ENCODE results near the gene METTL8. TPM values are rescaled to one million over a fixed set of nuclear protein-coding genes. Genes with fewer than 3 reads are reported as not detected.

METTL8 gene
- total RNA-seq, 4 donors from 2014 or later = 6.9 to 33.0 (median 17.7) TPM

DNA sequence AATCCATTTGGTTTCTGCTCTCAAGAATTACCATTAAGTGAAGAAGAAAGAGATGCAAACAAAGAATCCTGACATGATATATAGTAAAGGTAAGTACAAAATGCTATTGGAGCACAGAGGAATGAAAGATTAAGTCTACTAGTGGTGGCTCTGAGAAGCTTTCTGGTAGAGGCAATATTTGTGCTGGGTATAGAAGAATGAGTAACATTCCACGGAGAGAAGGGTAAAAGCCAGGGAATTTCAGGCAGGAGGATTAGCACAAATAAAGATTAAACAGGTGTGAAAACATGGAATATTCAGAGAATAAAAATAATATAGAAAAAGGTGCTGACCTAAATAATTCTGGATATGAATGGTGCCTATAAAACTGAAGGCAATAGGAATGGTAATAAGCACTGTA, 31.8 kb downstream of the METTL8 start:
- Histone ChIP-seq H3K9me3 (no peaks in the 10 kb centered on the region), H3K4me3 (no peak overlapping the region), H3K4me1 (no peaks in the 10 kb centered on the region), H3K27me3 (no peaks in the 10 kb centered on the region), H3K36me3 (no peaks in the 10 kb centered on the region), H3K27ac (no peak overlapping the region)
- intact Hi-C loops (cut with DNase I; ENCODE audit: low total_unique reads) = no loop called here
- TF ChIP-seq POLR2A (IDR thresholded peaks at IDR 0.05) = no peak
- TF ChIP-seq, protein P1, sequence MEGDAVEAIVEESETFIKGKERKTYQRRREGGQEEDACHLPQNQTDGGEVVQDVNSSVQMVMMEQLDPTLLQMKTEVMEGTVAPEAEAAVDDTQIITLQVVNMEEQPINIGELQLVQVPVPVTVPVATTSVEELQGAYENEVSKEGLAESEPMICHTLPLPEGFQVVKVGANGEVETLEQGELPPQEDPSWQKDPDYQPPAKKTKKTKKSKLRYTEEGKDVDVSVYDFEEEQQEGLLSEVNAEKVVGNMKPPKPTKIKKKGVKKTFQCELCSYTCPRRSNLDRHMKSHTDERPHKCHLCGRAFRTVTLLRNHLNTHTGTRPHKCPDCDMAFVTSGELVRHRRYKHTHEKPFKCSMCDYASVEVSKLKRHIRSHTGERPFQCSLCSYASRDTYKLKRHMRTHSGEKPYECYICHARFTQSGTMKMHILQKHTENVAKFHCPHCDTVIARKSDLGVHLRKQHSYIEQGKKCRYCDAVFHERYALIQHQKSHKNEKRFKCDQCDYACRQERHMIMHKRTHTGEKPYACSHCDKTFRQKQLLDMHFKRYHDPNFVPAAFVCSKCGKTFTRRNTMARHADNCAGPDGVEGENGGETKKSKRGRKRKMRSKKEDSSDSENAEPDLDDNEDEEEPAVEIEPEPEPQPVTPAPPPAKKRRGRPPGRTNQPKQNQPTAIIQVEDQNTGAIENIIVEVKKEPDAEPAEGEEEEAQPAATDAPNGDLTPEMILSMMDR (IDR thresholded peaks at IDR 0.05) = no peak
- DNase-seq = no peak

DNA sequence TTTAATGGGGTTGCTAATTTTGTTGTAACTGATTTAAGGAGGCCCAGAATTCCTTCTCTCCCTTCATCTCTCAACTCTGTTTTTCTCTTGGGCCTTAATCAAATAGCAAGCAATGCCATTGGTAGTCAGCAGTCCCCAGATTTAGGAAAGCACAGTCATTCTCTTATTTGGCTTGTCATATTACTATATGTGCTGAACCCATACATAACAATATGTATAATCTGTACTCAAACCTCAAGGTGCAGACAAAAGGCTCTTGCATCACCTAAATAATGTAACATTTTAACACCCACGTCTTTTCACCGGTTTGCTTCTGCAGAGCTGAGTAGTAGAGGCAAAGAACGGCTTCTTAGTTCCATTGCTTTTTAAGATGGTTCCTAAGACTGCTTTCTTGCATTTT, 33.4 kb downstream of the METTL8 start:
- Histone ChIP-seq H3K4me3 (no peak overlapping the region), H3K27me3 (no peaks in the 10 kb centered on the region), H3K36me3 (no peaks in the 10 kb centered on the region), H3K9me3 (no peaks in the 10 kb centered on the region), H3K27ac (no peak overlapping the region), H3K4me1 (no peaks in the 10 kb centered on the region)
- no peak for DNase-seq
- intact Hi-C loops (cut with DNase I; ENCODE audit: low total_unique reads) = no loop called here
- no peak for TF ChIP-seq POLR2A (IDR thresholded peaks at IDR 0.05)
- TF ChIP-seq, protein P1 (IDR thresholded peaks at IDR 0.05) = no peak

DNA sequence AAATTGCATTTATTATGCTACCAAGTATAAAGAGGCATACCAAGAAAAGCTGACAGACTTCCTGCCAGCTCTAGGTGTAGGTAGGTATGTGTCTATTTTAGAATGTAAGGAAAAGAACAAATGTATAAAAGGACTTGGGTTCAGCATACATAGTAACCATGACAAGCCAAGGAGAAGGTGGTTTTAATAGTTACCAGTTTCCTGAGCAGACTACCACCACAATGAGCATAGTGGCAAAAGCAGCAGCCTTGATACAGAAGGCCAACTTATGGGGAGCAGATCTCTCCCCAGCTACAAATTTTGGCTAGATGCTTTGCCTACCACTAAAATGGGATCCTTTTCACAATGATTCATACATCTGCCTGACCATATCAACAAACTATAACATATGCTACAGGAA, 34.5 kb downstream of the METTL8 start:
- intact Hi-C loops (cut with DNase I; ENCODE audit: low total_unique reads) = no loop called here
- H3K9me3 ChIP-seq = no peaks in the 10 kb centered on the region
- TF ChIP-seq POLR2A (IDR thresholded peaks at IDR 0.05) = no peak
- TF ChIP-seq, protein P1 (IDR thresholded peaks at IDR 0.05) = no peak
- DNase-seq = no peak
- H3K27me3 ChIP-seq = no peaks in the 10 kb centered on the region
- no peaks in the 10 kb centered on the region for H3K4me1 ChIP-seq
- H3K36me3 ChIP-seq = no peaks in the 10 kb centered on the region
- no peak overlapping the region for H3K4me3 ChIP-seq
- H3K27ac ChIP-seq = no peak overlapping the region

DNA sequence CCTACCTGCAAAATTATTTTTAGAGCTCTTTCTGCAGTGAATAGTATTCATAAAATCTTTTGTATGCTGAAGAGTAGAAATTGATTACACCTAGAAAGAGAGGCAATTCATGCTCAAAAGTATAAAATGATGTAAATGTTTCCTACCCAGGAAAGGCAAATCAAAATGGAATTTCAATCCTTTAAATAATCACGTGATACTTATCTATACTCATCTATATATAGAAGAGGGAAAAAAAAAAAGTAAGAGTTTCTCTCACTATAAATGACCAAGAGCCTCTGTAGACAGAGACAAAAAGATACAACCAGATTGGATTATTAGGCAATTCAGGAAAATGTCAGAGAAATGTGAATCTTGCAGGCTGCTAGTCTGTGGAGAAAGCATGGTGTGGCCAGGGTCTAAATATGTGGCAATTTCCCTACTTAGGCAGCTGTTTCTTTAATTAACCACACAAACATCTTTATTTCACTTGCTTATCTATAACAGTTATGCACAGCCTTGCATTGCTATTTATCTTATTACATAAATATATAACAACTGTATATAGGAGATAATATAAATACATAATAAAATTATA, 39.5 kb downstream of the METTL8 start:
- Histone ChIP-seq H3K4me3 (no peak overlapping the region), H3K4me1 (no peaks in the 10 kb centered on the region), H3K27ac (no peak overlapping the region), H3K9me3 (no peaks in the 10 kb centered on the region), H3K27me3 (no peaks in the 10 kb centered on the region), H3K36me3 (no peaks in the 10 kb centered on the region)
- no peak for DNase-seq
- no peak for TF ChIP-seq POLR2A (IDR thresholded peaks at IDR 0.05)
- TF ChIP-seq, protein P1 (IDR thresholded peaks at IDR 0.05) = no peak
- intact Hi-C loops (cut with DNase I; ENCODE audit: low total_unique reads) = no loop called here

DNA sequence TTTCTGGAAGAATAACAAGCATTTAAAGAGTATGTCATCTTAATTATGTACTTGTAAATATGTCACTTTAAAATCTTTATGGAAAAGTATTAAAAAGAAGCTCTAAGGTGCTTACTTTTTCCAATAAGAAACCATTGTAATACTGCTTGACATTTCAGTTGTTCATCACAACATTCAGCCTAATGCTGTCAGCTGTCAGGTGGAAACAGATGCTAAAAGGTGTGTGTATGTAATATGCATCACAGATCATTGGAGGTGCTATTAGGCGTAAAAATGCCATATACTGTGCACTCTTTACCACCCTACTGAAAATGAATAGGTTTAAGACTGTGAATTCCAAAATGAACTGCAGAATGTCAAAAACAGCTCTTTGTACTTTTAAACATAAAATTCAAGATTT, 40.3 kb downstream of the METTL8 start:
- TF ChIP-seq, protein P1 (IDR thresholded peaks at IDR 0.05) = no peak
- no peak for TF ChIP-seq POLR2A (IDR thresholded peaks at IDR 0.05)
- Histone ChIP-seq H3K27me3 (no peaks in the 10 kb centered on the region), H3K36me3 (no peaks in the 10 kb centered on the region), H3K4me3 (no peak overlapping the region), H3K4me1 (no peaks in the 10 kb centered on the region), H3K27ac (no peak overlapping the region), H3K9me3 (no peaks in the 10 kb centered on the region)
- intact Hi-C loops (cut with DNase I; ENCODE audit: low total_unique reads) = no loop called here
- no peak for DNase-seq

Measured in uterus (tissue), 4 donors.